ENCODE results near the gene NHSL1. TPM values are rescaled to one million over a fixed set of nuclear protein-coding genes. Genes with fewer than 3 reads are reported as not detected.
A peak's percentile ranks its signal among the peaks of the same experiment; 100 is the strongest.

Gene NHSL1
- total RNA-seq, 1 donor from 2014 or later: 53.0 TPM

DNA sequence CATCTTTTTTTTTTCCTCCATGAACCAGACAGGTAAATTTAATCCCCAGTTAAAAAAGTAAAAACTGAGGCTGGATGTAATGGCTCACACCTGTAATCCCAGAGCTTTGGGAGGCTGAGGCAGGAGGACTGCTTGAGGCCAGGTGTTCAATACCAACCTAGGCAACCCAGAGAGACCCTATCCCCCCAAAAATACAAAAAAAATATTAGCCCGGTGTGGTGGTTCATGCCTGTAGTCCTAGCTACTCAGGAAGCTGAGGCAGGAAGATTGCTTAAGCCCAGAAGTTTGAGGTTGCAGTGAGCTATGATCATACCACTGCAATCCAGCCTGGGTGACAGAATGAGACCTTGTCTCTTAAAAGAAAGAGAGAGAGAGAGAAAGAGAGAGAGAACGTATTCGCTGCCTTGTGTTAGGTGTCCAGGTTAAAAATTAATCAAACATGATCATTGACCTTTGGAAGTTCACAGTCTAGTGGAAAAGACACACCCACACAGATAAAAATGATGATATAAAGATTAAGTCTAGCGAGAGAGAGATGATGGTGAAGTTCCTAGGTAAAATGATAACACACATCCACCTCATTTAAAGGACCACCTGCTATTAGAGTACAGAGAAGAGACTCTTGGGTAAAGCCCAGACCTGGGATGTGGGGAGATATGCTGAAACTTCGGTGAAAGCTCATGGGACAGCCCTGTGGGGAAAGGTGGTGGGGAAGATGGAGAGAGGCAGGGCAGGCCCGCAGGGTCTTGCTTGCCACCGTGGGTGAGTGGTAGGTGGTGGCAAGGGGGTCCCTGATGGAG lies 4.8 kb upstream of the NHSL1 start:
- no peak for DNase-seq
- no peak for ATAC-seq
- intact Hi-C loops (cut with micrococcal nuclease): loop anchor here (10.0 kb wide), 1 partner anchor 59 kb away; no protein-coding TSS in a partner anchor

- ATAC-seq (no peak), DNase-seq (no peak)
- intact Hi-C loops (cut with micrococcal nuclease): loop anchor here (10.0 kb wide), 1 partner anchor 58 kb away; no protein-coding TSS in a partner anchor
Observed at GRCh38 chr6:138502546-138502945, 3.3 kb upstream of the NHSL1 start.

DNA sequence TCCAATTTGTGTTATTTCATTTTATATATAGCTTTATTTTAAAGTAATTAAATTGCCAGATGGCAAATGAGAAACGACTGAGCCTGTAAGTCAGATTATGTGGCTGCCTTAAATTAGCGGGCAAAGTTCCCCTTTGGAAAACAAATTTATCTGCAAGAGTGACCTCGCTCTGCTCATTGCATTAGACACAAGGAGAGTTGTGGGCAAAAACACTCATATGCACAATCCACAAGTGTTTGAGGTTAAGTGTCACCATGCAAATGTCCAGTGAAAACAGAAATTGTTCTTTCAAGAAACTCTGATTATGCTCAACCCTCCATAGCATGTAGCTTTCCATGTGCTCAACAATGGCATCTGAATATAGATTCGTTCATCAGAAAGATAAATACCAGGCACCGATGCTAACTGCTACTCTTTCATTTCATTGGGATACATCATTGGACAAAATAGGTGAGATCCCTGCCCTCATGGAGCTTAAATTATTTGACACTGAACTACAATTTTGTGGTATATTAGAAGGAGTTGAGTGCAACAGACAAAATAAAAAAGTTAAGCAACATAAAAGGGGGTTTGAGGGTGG lies 1.7 kb upstream of the NHSL1 start:
- intact Hi-C loops (cut with micrococcal nuclease): loop anchor here (10.0 kb wide), 1 partner anchor 56 kb away; no protein-coding TSS in a partner anchor
- no peak for ATAC-seq
- no peak for DNase-seq

DNA sequence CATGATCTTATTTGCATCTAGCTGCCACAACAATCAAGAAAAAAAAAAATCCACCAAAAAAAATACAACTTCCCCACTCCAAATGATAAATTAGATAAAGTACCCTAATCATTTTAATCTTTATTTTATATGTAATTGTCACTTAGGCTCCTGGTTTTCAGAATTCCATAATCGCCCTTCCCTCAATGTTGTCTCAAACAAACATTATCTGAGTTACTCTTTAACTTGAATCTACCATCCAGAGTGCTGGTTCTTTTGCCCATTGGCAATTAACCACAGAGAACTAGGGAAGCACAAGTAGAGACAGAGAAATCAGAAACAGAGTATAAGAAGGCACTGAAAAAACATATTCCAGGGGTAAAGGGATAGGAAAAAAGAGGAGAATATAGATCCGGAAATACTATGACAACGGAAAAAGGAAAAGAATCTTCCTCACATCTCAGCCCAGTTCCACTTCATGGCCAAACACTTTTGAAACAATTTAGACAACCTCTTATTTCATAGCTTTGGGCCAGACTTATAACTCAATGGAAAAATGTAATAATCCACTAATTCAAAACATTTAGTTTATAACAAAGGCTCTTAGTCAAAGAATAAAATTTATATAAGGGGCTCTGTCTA lies 861 bp upstream of the NHSL1 start:
- intact Hi-C loops (cut with micrococcal nuclease): loop anchor here (10.0 kb wide), 1 partner anchor 55 kb away; no protein-coding TSS in a partner anchor
- DNase-seq (no peak), ATAC-seq (no peak)

- ATAC-seq: peak; percentile 49
- no peak for DNase-seq
- intact Hi-C loops (cut with micrococcal nuclease): no loop called here
Observed at GRCh38 chr6:138498629-138499302, 528 bp downstream of the NHSL1 start.

GRCh38 chr6:138497286-138497685 lies 2.0 kb downstream of the NHSL1 start:
- no peak for DNase-seq
- ATAC-seq: no peak
- intact Hi-C loops (cut with micrococcal nuclease): no loop called here

GRCh38 chr6:138494312-138494711 lies 5.0 kb downstream of the NHSL1 start:
- no peak for ATAC-seq
- intact Hi-C loops (cut with micrococcal nuclease): no loop called here
- DNase-seq: no peak

DNA sequence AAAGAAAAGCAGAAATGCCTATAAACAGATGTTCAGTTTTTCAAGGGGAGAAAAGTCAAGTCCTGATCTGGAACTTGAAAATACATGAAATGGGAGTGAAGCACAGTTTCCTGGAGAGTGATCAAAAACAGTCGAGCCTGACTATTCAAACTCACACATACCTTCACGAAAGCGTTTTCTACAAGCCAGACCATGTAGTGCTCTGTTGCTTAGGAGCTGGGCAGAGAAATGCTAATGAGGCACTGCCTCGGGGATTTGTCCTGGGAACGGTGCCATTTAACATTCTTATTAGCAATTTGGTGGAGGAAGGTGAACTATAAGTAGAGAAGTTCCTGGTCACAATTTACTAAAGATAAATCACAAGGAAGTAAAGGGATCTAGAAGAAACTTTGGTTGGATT lies 5.9 kb downstream of the NHSL1 start:
- DNase-seq (no peak), ATAC-seq (peak; percentile 77)
- intact Hi-C loops (cut with micrococcal nuclease): no loop called here

GRCh38 chr6:138492871-138493270 lies 6.4 kb downstream of the NHSL1 start:
- no peak for ATAC-seq
- no peak for DNase-seq
- intact Hi-C loops (cut with micrococcal nuclease): no loop called here

DNA sequence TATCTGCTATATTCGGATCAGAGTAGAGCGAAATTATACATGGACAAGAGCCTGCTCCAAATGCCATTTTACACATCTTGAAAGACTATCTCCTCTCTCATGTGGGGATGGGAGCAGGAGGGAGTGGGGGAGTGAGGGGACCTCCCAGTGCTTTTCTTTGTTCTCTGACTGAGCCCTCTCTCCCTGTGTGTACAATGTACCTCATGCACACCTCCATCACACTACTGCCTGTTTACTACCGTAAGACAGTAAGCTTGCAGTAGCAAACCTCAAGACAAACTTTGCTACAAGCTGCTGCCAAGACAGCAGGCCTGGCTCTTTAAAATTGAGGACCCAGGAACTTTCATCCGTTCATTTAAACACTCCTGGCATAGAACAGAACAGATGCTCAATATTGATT lies 7.2 kb downstream of the NHSL1 start:
- DNase-seq: no peak
- ATAC-seq: peak; percentile 34
- intact Hi-C loops (cut with micrococcal nuclease): no loop called here

GRCh38 chr6:138491017-138491416 lies 8.3 kb downstream of the NHSL1 start:
- no peak for ATAC-seq
- DNase-seq: no peak
- intact Hi-C loops (cut with micrococcal nuclease): no loop called here

DNA sequence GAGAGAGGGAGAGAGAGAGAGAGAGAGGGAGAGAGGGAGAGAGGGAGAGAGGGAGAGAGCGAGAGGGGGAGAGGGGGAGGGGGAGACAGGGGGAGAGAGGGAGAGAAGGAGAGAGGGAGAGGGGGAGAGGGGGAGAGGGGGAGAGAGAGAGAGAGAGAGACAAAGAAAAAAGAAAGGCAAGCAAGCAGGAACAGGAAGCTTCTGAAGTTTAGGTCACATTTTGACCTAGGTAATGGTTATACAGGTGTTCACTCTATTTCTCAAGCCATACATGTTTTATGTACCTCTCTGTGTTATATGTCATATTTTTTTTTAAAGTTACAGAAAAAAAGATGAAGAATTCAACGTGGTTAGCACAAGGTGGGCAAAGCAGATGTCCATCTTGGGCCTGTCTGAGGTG lies 9.4 kb downstream of the NHSL1 start:
- ATAC-seq: no peak
- intact Hi-C loops (cut with micrococcal nuclease): no loop called here

GRCh38 chr6:138487102-138487604 lies 12.1 kb downstream of the NHSL1 start:
- ATAC-seq (peak; percentile 9), DNase-seq (no peak)
- intact Hi-C loops (cut with micrococcal nuclease): no loop called here

More for the DNA sequence above, 9.4 kb downstream of the NHSL1 start:
- DNase-seq: no peak

DNA sequence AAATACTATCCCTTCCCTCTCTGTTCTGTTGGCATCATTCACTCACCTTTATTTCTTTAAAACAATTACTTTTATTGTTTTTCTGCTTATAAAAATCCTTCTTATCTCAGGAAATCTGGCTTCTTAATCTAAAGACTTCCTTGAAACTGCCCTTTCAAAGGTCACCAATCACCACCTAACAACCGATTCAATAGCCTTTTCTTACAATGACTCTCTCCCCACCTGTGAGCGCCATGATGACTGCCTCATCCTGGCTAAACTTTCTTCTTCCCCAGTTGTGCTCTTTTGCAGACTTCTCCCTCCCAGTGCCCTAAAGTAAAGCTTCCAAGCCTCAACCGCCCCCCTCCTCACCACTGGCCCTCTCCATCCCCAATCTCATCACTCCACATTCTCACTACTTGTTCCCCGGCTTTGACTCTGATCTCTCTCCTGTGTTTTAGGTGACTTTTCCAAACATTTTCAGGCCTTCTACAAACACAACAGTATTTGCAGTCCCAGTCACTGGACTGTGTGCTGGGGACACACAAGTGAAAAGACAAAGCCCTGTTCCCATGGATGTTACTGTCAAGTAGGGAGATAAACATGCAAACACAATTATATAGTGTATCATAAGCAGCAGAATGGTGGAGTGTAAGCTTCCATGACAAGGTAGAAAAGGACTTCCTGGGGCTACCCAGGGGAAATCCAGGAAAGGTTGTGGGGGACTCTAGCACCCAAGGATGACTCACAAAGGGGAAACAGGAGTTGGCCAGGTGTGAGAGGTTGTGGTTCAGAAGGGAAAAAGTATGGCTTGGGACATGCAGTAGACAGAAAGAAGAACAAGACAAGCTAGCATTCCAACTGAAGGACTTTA lies 12.8 kb downstream of the NHSL1 start:
- intact Hi-C loops (cut with micrococcal nuclease): no loop called here
- DNase-seq (no peak), ATAC-seq (peak; percentile 16)

- no peak for ATAC-seq
- intact Hi-C loops (cut with micrococcal nuclease): no loop called here
Observed at GRCh38 chr6:138485586-138486248, 13.6 kb downstream of the NHSL1 start.

GRCh38 chr6:138485005-138485545 lies 14.2 kb downstream of the NHSL1 start:
- DNase-seq: no peak
- intact Hi-C loops (cut with micrococcal nuclease): no loop called here
- ATAC-seq: peak; percentile 54

More at GRCh38 chr6:138485586-138486248, 13.6 kb downstream of the NHSL1 start:
- DNase-seq: no peak

DNA sequence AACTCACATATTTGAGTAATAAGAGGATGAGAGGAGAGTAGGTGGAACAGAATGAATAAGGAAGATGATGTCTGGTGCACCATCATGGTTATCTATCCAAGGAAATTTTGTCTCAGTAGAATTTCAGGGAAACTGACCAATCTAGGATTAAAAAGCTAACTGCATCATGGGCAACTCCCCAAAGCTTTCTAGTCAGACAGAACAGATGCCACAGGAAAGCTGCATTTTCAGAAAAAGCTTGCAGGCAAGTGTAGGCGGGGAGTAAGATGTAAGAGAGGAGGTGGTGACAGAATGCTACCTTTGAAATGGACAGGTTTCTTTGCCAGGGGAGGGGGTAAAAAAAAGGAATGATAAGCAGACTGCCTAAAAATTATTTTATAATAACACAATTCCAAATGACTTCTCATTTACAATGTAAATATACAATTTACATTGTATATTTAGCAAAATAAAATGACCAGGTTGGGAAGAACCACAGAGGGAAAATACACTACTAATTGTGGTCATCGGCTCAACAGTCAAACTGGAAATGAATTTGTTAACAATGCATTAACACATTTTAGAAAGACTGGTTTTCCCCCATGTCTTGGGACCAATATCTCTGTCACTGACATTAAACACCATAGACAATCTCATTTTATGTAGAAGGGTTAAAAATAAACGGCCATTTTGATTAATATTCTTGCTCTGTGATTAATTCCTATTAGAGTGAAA lies 15.1 kb downstream of the NHSL1 start:
- DNase-seq (no peak), ATAC-seq (no peak)
- intact Hi-C loops (cut with micrococcal nuclease): no loop called here

All from left ventricle myocardium superior (tissue), 1 donor.